CD4-positive, alpha-beta T cell (primary cell): ENCODE results near the gene LDB2. TPM values are rescaled to one million over a fixed set of nuclear protein-coding genes. Genes with fewer than 3 reads are reported as not detected.

Experiments used
- ATAC-seq: fragments of 200-7000 bp; cut with Tn5 transposase; one replicate; pipeline ENCODE4 v1.10.0; 2022; ENCODE audit warnings: mild to moderate bottlenecking; ENCODE audit not compliant: poor library complexity
- CTCF ChIA-PET: fragments of 350-600 bp; sonication (Branson Sonifier 250); formaldehyde crosslinking; loops from one replicate; lab custom pipeline; 2021; ENCODE audit warnings: antibody characterized with exemption, inconsistent platforms; lab: Charles Lee
- POLR2A ChIA-PET: fragments of 350-600 bp; sonication (Branson Sonifier 250); formaldehyde crosslinking; loops from one replicate; lab custom pipeline; 2021; ENCODE audit warnings: antibody characterized with exemption, inconsistent platforms; lab: Charles Lee
- DNase-seq, 14 experiments: peaks; one replicate each; pipeline ENCODE4 v3.0.0-alpha.2; 2013 to 2020; ENCODE audit warnings: mixed read lengths in 2 of 14
- H3K27ac ChIP-seq, 2 donors: one replicate each; pipeline versions ENCODE4 v1.5.1 to v1.7.0; 2013; ENCODE audit warnings: low read length in 2 of 2, low read depth in 1 of 2, mild to moderate bottlenecking in 1 of 2
- H3K27me3 ChIP-seq, 2 experiments: 1 replicate in 1 of 2; 2 replicates in 1 of 2; pipeline versions ENCODE4 v1.6.1 to v1.7.0; 2013; ENCODE audit warnings: low read length in 2 of 2, control low read depth in 1 of 2, mild to moderate bottlenecking in 1 of 2, moderate library complexity in 1 of 2; ENCODE audit not compliant: insufficient read depth in 2 of 2, control insufficient read depth in 1 of 2
- H3K36me3 ChIP-seq: one replicate; pipeline ENCODE4 v1.6.1; 2013; ENCODE audit warnings: low read length, control low read depth; ENCODE audit not compliant: insufficient read depth
- H3K4me1 ChIP-seq: one replicate; pipeline ENCODE4 v1.6.1; 2013; ENCODE audit warnings: low read length, control low read depth; ENCODE audit not compliant: insufficient read depth
- H3K4me3 ChIP-seq: one replicate; pipeline ENCODE4 v1.5.1; 2013; ENCODE audit warnings: mild to moderate bottlenecking, low read length, moderate library complexity
- H3K9me3 ChIP-seq, 2 experiments: 1 replicate in 1 of 2; 2 replicates in 1 of 2; pipeline versions ENCODE4 v1.6.1 to v1.7.0; 2013; ENCODE audit warnings: low read length in 2 of 2, mild to moderate bottlenecking in 2 of 2, control low read depth in 1 of 2, moderate library complexity in 1 of 2; ENCODE audit not compliant: control insufficient read depth in 1 of 2, insufficient read depth in 1 of 2
- H3K27ac Mint-ChIP-seq: one replicate; pipeline ENCODE4 v1.8.0; 2020; ENCODE audit warnings: mixed read lengths
- H3K27me3 Mint-ChIP-seq: one replicate; pipeline ENCODE4 v1.8.0; 2021; ENCODE audit warnings: mixed read lengths
- H3K36me3 Mint-ChIP-seq: one replicate; pipeline ENCODE4 v1.8.0; 2021; ENCODE audit warnings: low read depth, mixed read lengths
- H3K4me1 Mint-ChIP-seq: one replicate; pipeline ENCODE4 v1.8.0; 2021; ENCODE audit warnings: low read depth, mixed read lengths
- H3K4me3 Mint-ChIP-seq: one replicate; pipeline ENCODE4 v1.8.0; 2020; ENCODE audit warnings: mild to moderate bottlenecking, mixed read lengths
- H3K9me3 Mint-ChIP-seq: one replicate; pipeline ENCODE4 v1.8.0; 2020; ENCODE audit warnings: mixed read lengths
- CTCF ChIP-seq: fragments of 200-600 bp; IDR thresholded peaks from one replicate; pipeline ENCODE4 v1.8.0; 2022; ENCODE audit warnings: antibody characterized with exemption, mild to moderate bottlenecking
- intact Hi-C, 2 experiments: fragments of 100-400 bp; cut with DNase I in 1 of 2; cut with micrococcal nuclease in 1 of 2; formaldehyde crosslinking; loops; one replicate each; pipeline versions ENCODE4 v1.15.1 to v1.9.0; 2023 to 2025; cut with DNase I, micrococcal nuclease
- total RNA-seq, 174 experiments: library from RNA in 2 of 174; stranded (reverse) in 2 of 174; gene quantifications; one replicate each; pipeline ENCODE4 v1.2.3 and lab custom pipeline; 2021 to 2026

Gene LDB2
- total RNA-seq, 2 experiments from 2014 or later, result not detected

GRCh38 chr4:16457944-16458343 lies 440.5 kb downstream of the LDB2 start:
- Mint-ChIP-seq H3K27ac (no peak overlapping the region), H3K4me1 (no peaks in the 10 kb centered on the region), H3K9me3 (no peaks in the 10 kb centered on the region), H3K27me3 (peaks cover 12% of the 10 kb centered on the region), H3K36me3 (no peaks in the 10 kb centered on the region), H3K4me3 (no peak overlapping the region)
- no peaks in the 10 kb centered on the region for H3K4me1 ChIP-seq
- POLR2A ChIA-PET, result interaction anchor here (0.6 kb wide), 1 partner anchor 14 kb away, joined by 4 read pairs; no protein-coding TSS in a partner anchor
- no peaks in the 10 kb centered on the region for H3K36me3 ChIP-seq
- no peak overlapping the region for H3K27ac ChIP-seq
- ATAC-seq (no peak), DNase-seq (no peak)
- no peak for TF ChIP-seq CTCF
- peaks cover 0 to under 1% of the 10 kb centered on the region in 2 experiments for H3K9me3 ChIP-seq
- intact Hi-C loops, result no loop called here
- H3K4me3 ChIP-seq, result no peak overlapping the region
- no peaks in the 10 kb centered on the region for H3K27me3 ChIP-seq
- CTCF ChIA-PET, result no interaction called here
